ENCODE data around the gene DDX39A. TPM values are rescaled to one million over a fixed set of nuclear protein-coding genes. Genes with fewer than 3 reads are reported as not detected.

DDX39A gene
- total RNA-seq, 3 donors from 2014 or later: 56.9 to 85.5 (median 66.5) TPM

GRCh38 chr19:14437578-14438140 is 18.5 kb upstream of the DDX39A start:
- TF ChIP-seq, protein P1, sequence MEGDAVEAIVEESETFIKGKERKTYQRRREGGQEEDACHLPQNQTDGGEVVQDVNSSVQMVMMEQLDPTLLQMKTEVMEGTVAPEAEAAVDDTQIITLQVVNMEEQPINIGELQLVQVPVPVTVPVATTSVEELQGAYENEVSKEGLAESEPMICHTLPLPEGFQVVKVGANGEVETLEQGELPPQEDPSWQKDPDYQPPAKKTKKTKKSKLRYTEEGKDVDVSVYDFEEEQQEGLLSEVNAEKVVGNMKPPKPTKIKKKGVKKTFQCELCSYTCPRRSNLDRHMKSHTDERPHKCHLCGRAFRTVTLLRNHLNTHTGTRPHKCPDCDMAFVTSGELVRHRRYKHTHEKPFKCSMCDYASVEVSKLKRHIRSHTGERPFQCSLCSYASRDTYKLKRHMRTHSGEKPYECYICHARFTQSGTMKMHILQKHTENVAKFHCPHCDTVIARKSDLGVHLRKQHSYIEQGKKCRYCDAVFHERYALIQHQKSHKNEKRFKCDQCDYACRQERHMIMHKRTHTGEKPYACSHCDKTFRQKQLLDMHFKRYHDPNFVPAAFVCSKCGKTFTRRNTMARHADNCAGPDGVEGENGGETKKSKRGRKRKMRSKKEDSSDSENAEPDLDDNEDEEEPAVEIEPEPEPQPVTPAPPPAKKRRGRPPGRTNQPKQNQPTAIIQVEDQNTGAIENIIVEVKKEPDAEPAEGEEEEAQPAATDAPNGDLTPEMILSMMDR (IDR thresholded peaks at IDR 0.05): no peak
- ATAC-seq: no peak
- no peaks in the 10 kb centered on the region for H3K36me3 ChIP-seq (ENCODE audit: low read depth)
- intact Hi-C loops (cut with DNase I, micrococcal nuclease): no loop called here
- H3K9me3 ChIP-seq: no peaks in the 10 kb centered on the region
- peaks cover 25% of the 10 kb centered on the region for H3K4me1 ChIP-seq (ENCODE audit: low read depth)
- no peak for DNase-seq
- no peak overlapping the region for H3K4me3 ChIP-seq

GRCh38 chr19:14435320-14436050 is 16.3 kb upstream of the DDX39A start:
- ATAC-seq (no peak), DNase-seq (no peak)
- Histone ChIP-seq H3K4me1 (ENCODE audit: low read depth) (peaks cover 24% of the 10 kb centered on the region), H3K36me3 (ENCODE audit: low read depth) (no peaks in the 10 kb centered on the region), H3K4me3 (no peak overlapping the region), H3K9me3 (no peaks in the 10 kb centered on the region)
- TF ChIP-seq, protein P1 (IDR thresholded peaks at IDR 0.05): no peak
- intact Hi-C loops (cut with DNase I, micrococcal nuclease): no loop called here

- TF ChIP-seq, protein P1 (IDR thresholded peaks at IDR 0.05): no peak
- H3K9me3 ChIP-seq: no peaks in the 10 kb centered on the region
- DNase-seq (peak; percentile 33 to 79 (median 55)), ATAC-seq (peak; percentile 66)
- H3K36me3 ChIP-seq (ENCODE audit: low read depth): no peaks in the 10 kb centered on the region
- intact Hi-C loops (cut with DNase I, micrococcal nuclease): no loop called here
- peaks cover 18% of the 10 kb centered on the region for H3K4me1 ChIP-seq (ENCODE audit: low read depth)
- H3K4me3 ChIP-seq: no peak overlapping the region
Observed at GRCh38 chr19:14434543-14435319, 15.6 kb upstream of the DDX39A start.

- peaks cover 13% of the 10 kb centered on the region for H3K4me1 ChIP-seq (ENCODE audit: low read depth)
- H3K9me3 ChIP-seq: no peaks in the 10 kb centered on the region
- TF ChIP-seq, protein P1 (IDR thresholded peaks at IDR 0.05): no peak
- DNase-seq: peak; percentile 80 to 82 (median 81)
- peak overlapping the region; percentile 51 for H3K4me3 ChIP-seq
- no peaks in the 10 kb centered on the region for H3K36me3 ChIP-seq (ENCODE audit: low read depth)
- ATAC-seq: peak; percentile 81
- intact Hi-C loops (cut with DNase I, micrococcal nuclease): no loop called here
Observed at GRCh38 chr19:14433554-14434501, 14.7 kb upstream of the DDX39A start.

Data from mucosa of descending colon (tissue), 3 donors.